Measurements from ENCODE around the gene SUFU. TPM values are rescaled to one million over a fixed set of nuclear protein-coding genes. Genes with fewer than 3 reads are reported as not detected.
A peak's percentile ranks its signal among the peaks of the same experiment; 100 is the strongest.

Gene SUFU
- total RNA-seq, 1 experiment from 2014 or later, result 5.9 TPM

- Histone ChIP-seq H3K27ac (ENCODE audit: low read length) (peak overlapping the region; percentile 65; the same call in 1 of the 2 replicates), H2AFZ (ENCODE audit: low read length) (no peak overlapping the region), H3K9ac (ENCODE audit: low read length) (peak overlapping the region; percentile 89), H3K36me3 (ENCODE audit: insufficient read depth, low read length) (no peaks in the 10 kb centered on the region), H3K4me3 (ENCODE audit: low read length) (peak overlapping the region; percentile 83), H3K4me2 (ENCODE audit: low read depth, low read length, poor library complexity, severe bottlenecking) (peak overlapping the region; percentile 92), H4K20me1 (ENCODE audit: insufficient read depth, low read depth, low read length) (peaks cover 8% of the 10 kb centered on the region; the same call in 1 of the 2 replicates), H3K79me2 (ENCODE audit: low read length) (peaks cover 77% of the 10 kb centered on the region), H3K27me3 (ENCODE audit: low read length) (no peaks in the 10 kb centered on the region), H3K9me2 (replicated peaks; ENCODE audit: insufficient read depth, low read length) (no peaks in the 10 kb centered on the region), H3K4me1 (ENCODE audit: low read length) (peaks cover 37% of the 10 kb centered on the region), H3K9me3 (ENCODE audit: low read length) (no peaks in the 10 kb centered on the region)
- DNase-seq, result peak; percentile 99
Observed at GRCh38 chr10:102502029-102502336, 1.8 kb upstream of the SUFU start.

GRCh38 chr10:102502337-102503151 is 1.2 kb upstream of the SUFU start, which contains the start of gene ACTR1A:
TSS of gene ACTR1A (minus strand) at chr10:102502712. CDS start at chr10:102502647, 65 bp downstream.
- H2AFZ ChIP-seq (ENCODE audit: low read length), result peak within 1 kb of the TSS; percentile 91
- H3K4me2 ChIP-seq (ENCODE audit: low read depth, low read length, poor library complexity, severe bottlenecking), result peak within 1 kb of the TSS; percentile 92
- peaks cover 37% of the 10 kb centered on the region for H3K4me1 ChIP-seq (ENCODE audit: low read length)
- H3K27me3 ChIP-seq (ENCODE audit: low read length), result no peaks in the 10 kb centered on the region
- no peaks in the 10 kb centered on the region for H3K9me3 ChIP-seq (ENCODE audit: low read length)
- peaks cover 8% of the 10 kb centered on the region; the same call in 1 of the 2 replicates for H4K20me1 ChIP-seq (ENCODE audit: insufficient read depth, low read depth, low read length)
- DNase-seq, result peak; percentile 98
- H3K36me3 ChIP-seq (ENCODE audit: insufficient read depth, low read length), result no peaks in the 10 kb centered on the region
- peak within 1 kb of the TSS; percentile 83 for H3K4me3 ChIP-seq (ENCODE audit: low read length)
- no peaks in the 10 kb centered on the region for H3K9me2 ChIP-seq (replicated peaks; ENCODE audit: insufficient read depth, low read length)
- H3K27ac ChIP-seq (ENCODE audit: low read length), result peak within 1 kb of the TSS; percentile 65
- H3K9ac ChIP-seq (ENCODE audit: low read length), result peak within 1 kb of the TSS; percentile 89
- peaks cover 77% of the 10 kb centered on the region for H3K79me2 ChIP-seq (ENCODE audit: low read length)

GRCh38 chr10:102504179-102504975 is 605 bp downstream of the SUFU start:
- Histone ChIP-seq H3K27me3 (ENCODE audit: low read length) (no peaks in the 10 kb centered on the region), H2AFZ (ENCODE audit: low read length) (peak overlapping the region; percentile 70), H4K20me1 (ENCODE audit: insufficient read depth, low read depth, low read length) (peaks cover 8% of the 10 kb centered on the region; the same call in 1 of the 2 replicates), H3K79me2 (ENCODE audit: low read length) (peaks cover 65% of the 10 kb centered on the region), H3K4me3 (ENCODE audit: low read length) (peak overlapping the region; percentile 97), H3K9ac (ENCODE audit: low read length) (peak overlapping the region; percentile 92), H3K4me2 (ENCODE audit: low read depth, low read length, poor library complexity, severe bottlenecking) (peak overlapping the region; percentile 95), H3K27ac (ENCODE audit: low read length) (peak overlapping the region; percentile 58), H3K9me3 (ENCODE audit: low read length) (no peaks in the 10 kb centered on the region), H3K9me2 (replicated peaks; ENCODE audit: insufficient read depth, low read length) (no peaks in the 10 kb centered on the region), H3K36me3 (ENCODE audit: insufficient read depth, low read length) (peaks cover 6% of the 10 kb centered on the region; the same call in 1 of the 2 replicates), H3K4me1 (ENCODE audit: low read length) (peaks cover 31% of the 10 kb centered on the region)
- peak; percentile 63 for DNase-seq

GRCh38 chr10:102504976-102505300 is 1.2 kb downstream of the SUFU start:
- H3K27me3 ChIP-seq (ENCODE audit: low read length), result no peaks in the 10 kb centered on the region
- peaks cover 27% of the 10 kb centered on the region for H3K4me1 ChIP-seq (ENCODE audit: low read length)
- H2AFZ ChIP-seq (ENCODE audit: low read length), result no peak overlapping the region
- no peaks in the 10 kb centered on the region for H3K9me2 ChIP-seq (replicated peaks; ENCODE audit: insufficient read depth, low read length)
- H3K9me3 ChIP-seq (ENCODE audit: low read length), result no peaks in the 10 kb centered on the region
- peaks cover 60% of the 10 kb centered on the region for H3K79me2 ChIP-seq (ENCODE audit: low read length)
- peaks cover 8% of the 10 kb centered on the region; the same call in 1 of the 2 replicates for H3K36me3 ChIP-seq (ENCODE audit: insufficient read depth, low read length)
- H3K4me2 ChIP-seq (ENCODE audit: low read depth, low read length, poor library complexity, severe bottlenecking), result peak overlapping the region; percentile 95
- peaks cover 8% of the 10 kb centered on the region; the same call in 1 of the 2 replicates for H4K20me1 ChIP-seq (ENCODE audit: insufficient read depth, low read depth, low read length)
- H3K9ac ChIP-seq (ENCODE audit: low read length), result peak overlapping the region; percentile 92
- no peak for DNase-seq
- H3K4me3 ChIP-seq (ENCODE audit: low read length), result peak overlapping the region; percentile 97
- peak overlapping the region; percentile 58 for H3K27ac ChIP-seq (ENCODE audit: low read length)

GRCh38 chr10:102505462-102506115 is 1.8 kb downstream of the SUFU start:
- peak overlapping the region; percentile 58; the same call in 1 of the 2 replicates for H3K27ac ChIP-seq (ENCODE audit: low read length)
- H2AFZ ChIP-seq (ENCODE audit: low read length), result no peak overlapping the region
- H3K9me3 ChIP-seq (ENCODE audit: low read length), result no peaks in the 10 kb centered on the region
- no peaks in the 10 kb centered on the region for H3K27me3 ChIP-seq (ENCODE audit: low read length)
- H3K4me3 ChIP-seq (ENCODE audit: low read length), result peak overlapping the region; percentile 97; the same call in 1 of the 2 replicates
- peaks cover 55% of the 10 kb centered on the region for H3K79me2 ChIP-seq (ENCODE audit: low read length)
- peaks cover 26% of the 10 kb centered on the region for H3K4me1 ChIP-seq (ENCODE audit: low read length)
- peak overlapping the region; percentile 95 for H3K4me2 ChIP-seq (ENCODE audit: low read depth, low read length, poor library complexity, severe bottlenecking)
- no peak for DNase-seq
- H3K36me3 ChIP-seq (ENCODE audit: insufficient read depth, low read length), result peaks cover 8% of the 10 kb centered on the region; the same call in 1 of the 2 replicates
- peaks cover 8% of the 10 kb centered on the region; the same call in 1 of the 2 replicates for H4K20me1 ChIP-seq (ENCODE audit: insufficient read depth, low read depth, low read length)
- H3K9ac ChIP-seq (ENCODE audit: low read length), result peak overlapping the region; percentile 92
- no peaks in the 10 kb centered on the region for H3K9me2 ChIP-seq (replicated peaks; ENCODE audit: insufficient read depth, low read length)

- Histone ChIP-seq H3K4me3 (ENCODE audit: low read length) (no peak overlapping the region), H4K20me1 (ENCODE audit: insufficient read depth, low read depth, low read length) (no peaks in the 10 kb centered on the region), H3K9ac (ENCODE audit: low read length) (no peak overlapping the region), H3K4me1 (ENCODE audit: low read length) (peaks cover 31% of the 10 kb centered on the region), H3K27me3 (ENCODE audit: low read length) (no peaks in the 10 kb centered on the region), H3K27ac (ENCODE audit: low read length) (no peak overlapping the region), H3K9me2 (replicated peaks; ENCODE audit: insufficient read depth, low read length) (no peaks in the 10 kb centered on the region), H3K79me2 (ENCODE audit: low read length) (peaks cover 45% of the 10 kb centered on the region), H3K9me3 (ENCODE audit: low read length) (no peaks in the 10 kb centered on the region), H2AFZ (ENCODE audit: low read length) (no peak overlapping the region), H3K4me2 (ENCODE audit: low read depth, low read length, poor library complexity, severe bottlenecking) (no peak overlapping the region), H3K36me3 (ENCODE audit: insufficient read depth, low read length) (peaks cover 15% of the 10 kb centered on the region; the same call in 1 of the 2 replicates)
- DNase-seq, result no peak
Observed at GRCh38 chr10:102507521-102507920, 3.7 kb downstream of the SUFU start.

- Histone ChIP-seq H3K9me2 (replicated peaks; ENCODE audit: insufficient read depth, low read length) (no peaks in the 10 kb centered on the region), H3K79me2 (ENCODE audit: low read length) (peaks cover 54% of the 10 kb centered on the region), H3K4me1 (ENCODE audit: low read length) (peaks cover 26% of the 10 kb centered on the region), H3K27ac (ENCODE audit: low read length) (no peak overlapping the region), H3K4me2 (ENCODE audit: low read depth, low read length, poor library complexity, severe bottlenecking) (no peak overlapping the region), H3K27me3 (ENCODE audit: low read length) (no peaks in the 10 kb centered on the region), H3K9me3 (ENCODE audit: low read length) (no peaks in the 10 kb centered on the region), H3K36me3 (ENCODE audit: insufficient read depth, low read length) (peaks cover 18% of the 10 kb centered on the region; the same call in 1 of the 2 replicates), H3K4me3 (ENCODE audit: low read length) (no peak overlapping the region), H3K9ac (ENCODE audit: low read length) (no peak overlapping the region), H2AFZ (ENCODE audit: low read length) (no peak overlapping the region), H4K20me1 (ENCODE audit: insufficient read depth, low read depth, low read length) (no peaks in the 10 kb centered on the region)
- DNase-seq, result no peak
Observed at GRCh38 chr10:102508506-102508905, 4.7 kb downstream of the SUFU start.
